HepG2 (cell line): ENCODE data around the gene TEX19. TPM values are rescaled to one million over a fixed set of nuclear protein-coding genes. Genes with fewer than 3 reads are reported as not detected.

Source experiments
- NR2F1 ChIP-seq, 2 experiments: fragments of 450-650 bp in 1 of 2; formaldehyde crosslinking in 1 of 2; IDR thresholded peaks; 2 replicates each; pipeline versions ENCODE4 v1.5.0 to v1.6.1; 2016 to 2020; ENCODE audit warnings: mild to moderate bottlenecking in 1 of 2, missing compliant biosample characterization in 1 of 2, missing genetic modification reagents in 1 of 2, moderate library complexity in 1 of 2
- PATZ1 ChIP-seq: sonication (generic); formaldehyde crosslinking; IDR thresholded peaks from 2 replicates; pipeline ENCODE4 v1.4.0; 2020; ENCODE audit warnings: missing genetic modification reagents
- THAP8 ChIP-seq: sonication (generic); formaldehyde crosslinking; IDR thresholded peaks from 2 replicates; pipeline ENCODE4 v1.5.1; 2020; ENCODE audit warnings: missing genetic modification reagents, mild to moderate bottlenecking, borderline replicate concordance
- ZBTB10 ChIP-seq: sonication (generic); formaldehyde crosslinking; IDR thresholded peaks from 2 replicates; pipeline ENCODE4 v1.4.0; 2020; ENCODE audit warnings: missing genetic modification reagents, borderline replicate concordance
- ZBTB42 ChIP-seq: sonication (generic); formaldehyde crosslinking; IDR thresholded peaks from 2 replicates; pipeline ENCODE4 v1.5.0; 2020; ENCODE audit warnings: mild to moderate bottlenecking, missing genetic modification reagents
- ZBTB46 ChIP-seq: sonication (generic); formaldehyde crosslinking; IDR thresholded peaks from 2 replicates; pipeline ENCODE4 v1.4.0; 2020; ENCODE audit warnings: mild to moderate bottlenecking, missing genetic modification reagents, borderline replicate concordance
- ZFX ChIP-seq: sonication (generic); formaldehyde crosslinking; IDR thresholded peaks from 2 replicates; pipeline ENCODE4 v1.4.0; 2020; ENCODE audit warnings: mild to moderate bottlenecking, low read depth, missing genetic modification reagents, moderate library complexity
- ZNF263 ChIP-seq: sonication (generic); formaldehyde crosslinking; IDR thresholded peaks from 2 replicates; pipeline ENCODE4 v1.4.0; 2020; ENCODE audit warnings: missing genetic modification reagents
- ZNF577 ChIP-seq: sonication (generic); formaldehyde crosslinking; IDR thresholded peaks from 2 replicates; pipeline ENCODE4 v1.4.0; 2020; ENCODE audit warnings: mild to moderate bottlenecking, low read depth, missing genetic modification reagents, borderline replicate concordance
- ZNF704 ChIP-seq: sonication (generic); formaldehyde crosslinking; IDR thresholded peaks from 2 replicates; pipeline ENCODE4 v1.8.1; 2023; ENCODE audit warnings: mild to moderate bottlenecking, inconsistent platforms, moderate library complexity, missing genetic modification reagents, borderline replicate concordance
- ZNF710 ChIP-seq: sonication (generic); formaldehyde crosslinking; IDR thresholded peaks from 2 replicates; pipeline ENCODE4 v1.5.0; 2020; ENCODE audit warnings: mild to moderate bottlenecking, missing genetic modification reagents, borderline replicate concordance
- polyA plus RNA-seq, 8 experiments: library from polyadenylated mRNA; depleted of rRNA in 3 of 8; stranded (reverse) in 7 of 8; unstranded in 1 of 8; fragments of >200 nt; fragmentation: Illumina TruSeq in 4 of 8; extraction: Trizol in 4 of 8; gene quantifications; 2 replicates each; pipeline versions ENCODE4 v1.2.1 to v1.2.3, GENCODE V29; 2011 to 2016; ENCODE audit warnings: low read depth in 4 of 8, missing spikeins in 1 of 8, mixed read lengths in 1 of 8; ENCODE audit not compliant: insufficient read depth in 1 of 8
- total RNA-seq, 5 experiments: library from RNA; depleted of rRNA; stranded (reverse); fragments of >200 nt; fragmentation: Illumina TruSeq; extraction: Trizol; gene quantifications; 2 replicates each; pipeline ENCODE4 v1.2.3, GENCODE V29; 2016; ENCODE audit warnings: low read depth in 1 of 5

TEX19 gene
- total and polyA plus RNA-seq, 2 of the 13 experiments (the other 11 are each of a cell fraction or from before 2014, with no cell fraction given): 1.3 to 6.0 TPM

GRCh38 chr17:82315703-82316358 lies 43.2 kb upstream of the TEX19 start (continued):
- peak; percentile 24; the same call in 1 of the 2 replicates for TF ChIP-seq ZBTB10
- peak in 1 of 2 experiments; percentile 38; a peak in 2 of 4 replicates for TF ChIP-seq NR2F1 (CRISPR knock-in tag; IDR thresholded peaks at IDR 0.05)
- no peak for TF ChIP-seq THAP8 (CRISPR knock-in tag)
- 0 out of 2 replicates have a peak, but pooled peaks have one; percentile 30 for TF ChIP-seq PATZ1 (CRISPR knock-in tag)
- TF ChIP-seq ZNF704 (CRISPR knock-in tag): no peak
- TF ChIP-seq ZNF577 (CRISPR knock-in tag): no peak
- peak; percentile 69; the same call in 1 of the 2 replicates for TF ChIP-seq ZNF710
- TF ChIP-seq ZNF263: peak; percentile 78
- peak; percentile 68; the same call in 1 of the 2 replicates for TF ChIP-seq ZBTB46 (CRISPR knock-in tag)
- TF ChIP-seq ZBTB42 (CRISPR knock-in tag): no peak
- peak; percentile 60 for TF ChIP-seq ZFX
